NT2/D1 (cell line): ENCODE measurements around the gene DUSP14.
"Not testable (repeated sequence)": the region's sequence is repeated elsewhere in the genome, so short reads cannot be mapped to it uniquely, and the experiment has no call there.

Experiments
- DNase-seq: peaks from one replicate; pipeline ENCODE4 v3.0.0-alpha.2; 2011; ENCODE audit warnings: low read depth, low spot score
- H3K27me3 ChIP-seq: 2 replicates; pipeline ENCODE4 v1.6.0; 2011; ENCODE audit warnings: mild to moderate bottlenecking; ENCODE audit not compliant: insufficient read length, insufficient read depth
- H3K36me3 ChIP-seq: 2 replicates; pipeline ENCODE4 v1.6.1; 2011; ENCODE audit warnings: mild to moderate bottlenecking, low read length, mixed read lengths; ENCODE audit not compliant: insufficient read depth, insufficient read length
- H3K4me1 ChIP-seq: 2 replicates; pipeline ENCODE4 v1.5.1; 2011; ENCODE audit not compliant: insufficient read depth, insufficient read length
- H3K4me3 ChIP-seq: 2 replicates; pipeline ENCODE4 v1.5.1; 2011; ENCODE audit warnings: low read depth; ENCODE audit not compliant: insufficient read length
- H3K9ac ChIP-seq: 2 replicates; pipeline ENCODE4 v1.6.0; 2011; ENCODE audit warnings: low read depth; ENCODE audit not compliant: insufficient read length
- H3K9me3 ChIP-seq: 2 replicates; pipeline ENCODE4 v1.5.1; 2011; ENCODE audit warnings: mild to moderate bottlenecking, low read length; ENCODE audit not compliant: insufficient read depth
- SUZ12 ChIP-seq: IDR thresholded peaks from 2 replicates; pipeline ENCODE4 v1.6.1; 2011; ENCODE audit not compliant: insufficient read length, insufficient read depth; ENCODE audit errors: extremely low read depth
- YY1 ChIP-seq: IDR thresholded peaks from 2 replicates; pipeline ENCODE4 v1.6.1; 2011; ENCODE audit not compliant: insufficient read length, insufficient read depth
- ZNF274 ChIP-seq: IDR thresholded peaks from 2 replicates; pipeline ENCODE4 v1.6.1; 2011; ENCODE audit warnings: mild to moderate bottlenecking, low read depth, low read length

The DUSP14 gene

DNA sequence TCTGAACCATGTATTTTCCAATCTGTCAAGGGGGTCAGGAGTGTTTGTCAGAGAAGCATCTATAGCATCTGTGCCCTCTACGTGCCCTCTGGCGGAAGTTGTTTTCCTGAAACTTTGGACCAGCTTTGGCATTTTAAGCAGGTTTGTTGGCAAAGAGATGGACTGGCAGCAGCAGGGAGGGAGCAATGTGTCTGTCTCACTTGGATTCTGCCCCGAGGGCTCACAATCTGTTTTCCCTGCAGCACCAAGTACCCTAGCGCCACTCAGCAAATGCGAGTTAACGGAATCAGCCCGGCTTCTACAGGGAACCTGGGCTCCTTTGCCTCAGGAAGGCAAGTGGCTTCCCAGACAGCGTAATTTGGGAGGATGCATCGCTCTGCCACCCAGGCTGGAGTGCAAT is 17.4 kb downstream of the DUSP14 start:
- TF ChIP-seq ZNF274 (no peak), SUZ12 (no peak), YY1 (no peak)
- H3K4me3 ChIP-seq: no peak overlapping the region
- peaks cover 3% of the 10 kb centered on the region for H3K4me1 ChIP-seq
- H3K9ac ChIP-seq: no peak overlapping the region
- H3K27me3 ChIP-seq: no peaks in the 10 kb centered on the region
- no peaks in the 10 kb centered on the region for H3K9me3 ChIP-seq
- no peak for DNase-seq
- peaks cover 30% of the 10 kb centered on the region for H3K36me3 ChIP-seq

DNA sequence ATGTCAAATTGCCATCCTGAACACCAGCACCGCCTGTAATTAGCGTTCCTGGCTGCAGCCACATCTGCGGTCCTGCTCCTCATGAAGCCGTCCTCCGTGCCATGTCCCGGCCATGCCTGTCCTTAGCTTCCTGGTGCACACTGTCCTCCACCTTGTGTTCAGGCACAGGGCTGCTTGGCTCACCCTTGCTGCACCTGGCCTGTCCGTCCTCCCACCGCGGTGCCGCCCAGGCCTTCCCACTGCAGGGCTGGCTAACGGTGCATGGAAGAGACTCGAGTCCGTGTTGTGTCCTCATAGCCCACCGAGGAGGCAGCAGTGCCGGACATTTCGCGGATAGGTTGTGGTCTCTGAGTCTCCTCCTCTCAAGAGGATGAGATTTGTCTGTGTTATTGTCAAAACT is 20.4 kb downstream of the DUSP14 start:
- peaks cover 3% of the 10 kb centered on the region for H3K4me1 ChIP-seq
- H3K4me3 ChIP-seq: no peak overlapping the region
- no peak overlapping the region for H3K9ac ChIP-seq
- DNase-seq: no peak
- H3K36me3 ChIP-seq: peaks cover 45% of the 10 kb centered on the region
- H3K27me3 ChIP-seq: no peaks in the 10 kb centered on the region
- H3K9me3 ChIP-seq: no peaks in the 10 kb centered on the region
- TF ChIP-seq YY1 (no peak), SUZ12 (no peak), ZNF274 (no peak)

DNA sequence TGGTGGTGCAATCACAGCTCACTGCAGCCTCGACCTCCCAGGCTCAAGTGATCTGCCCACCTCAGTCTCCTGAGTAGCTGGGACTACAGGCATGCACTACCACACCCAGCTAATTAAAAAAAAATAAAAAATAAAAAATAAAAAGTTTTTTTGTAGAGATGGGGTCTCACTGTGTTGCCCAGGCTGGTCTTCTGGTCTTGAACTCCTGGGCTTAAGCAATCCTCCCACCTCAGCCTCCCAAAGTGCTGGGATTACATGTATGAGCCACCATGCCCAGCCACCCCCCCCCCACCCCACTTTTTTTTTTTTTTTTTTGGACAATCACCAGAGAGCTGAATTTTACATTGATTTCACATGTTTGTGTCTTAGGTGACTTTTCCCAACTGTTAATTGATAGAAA is 22.0 kb downstream of the DUSP14 start:
- H3K4me3 ChIP-seq, H3K27me3 ChIP-seq: not testable (repeated sequence)
- H3K36me3 ChIP-seq: peaks cover 45% of the 10 kb centered on the region

DNA sequence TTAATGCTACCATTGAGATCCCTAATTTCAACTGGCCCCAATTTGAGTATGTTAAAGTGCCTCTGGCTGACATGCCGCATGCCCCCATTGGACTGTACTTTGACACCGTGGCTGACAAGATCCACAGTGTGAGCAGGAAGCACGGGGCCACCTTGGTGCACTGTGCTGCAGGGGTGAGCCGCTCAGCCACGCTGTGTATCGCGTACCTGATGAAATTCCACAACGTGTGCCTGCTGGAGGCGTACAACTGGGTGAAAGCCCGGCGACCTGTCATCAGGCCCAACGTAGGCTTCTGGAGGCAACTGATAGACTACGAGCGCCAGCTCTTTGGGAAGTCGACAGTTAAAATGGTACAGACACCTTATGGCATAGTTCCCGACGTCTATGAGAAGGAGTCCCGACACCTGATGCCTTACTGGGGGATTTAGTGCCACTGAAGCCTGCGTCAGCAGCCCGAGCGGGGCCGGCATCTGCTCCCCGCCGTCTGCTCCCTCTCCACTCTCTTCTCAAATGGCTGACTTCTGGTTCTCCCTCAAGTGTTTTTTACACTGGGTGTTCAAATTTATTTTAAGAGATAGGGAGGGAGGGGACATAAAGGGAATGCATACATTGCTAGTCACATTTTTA is 22.9 kb downstream of the DUSP14 start:
- no peaks in the 10 kb centered on the region for H3K9me3 ChIP-seq
- TF ChIP-seq YY1 (no peak), SUZ12 (no peak), ZNF274 (no peak)
- peaks cover 45% of the 10 kb centered on the region for H3K36me3 ChIP-seq
- no peak overlapping the region for H3K9ac ChIP-seq
- no peak overlapping the region for H3K4me3 ChIP-seq
- no peaks in the 10 kb centered on the region for H3K27me3 ChIP-seq
- no peaks in the 10 kb centered on the region for H3K4me1 ChIP-seq
- no peak for DNase-seq

More for the DNA sequence above, 22.0 kb downstream of the DUSP14 start:
- not testable (repeated sequence) for H3K4me1 ChIP-seq, H3K9me3 ChIP-seq, DNase-seq, H3K9ac ChIP-seq

DNA sequence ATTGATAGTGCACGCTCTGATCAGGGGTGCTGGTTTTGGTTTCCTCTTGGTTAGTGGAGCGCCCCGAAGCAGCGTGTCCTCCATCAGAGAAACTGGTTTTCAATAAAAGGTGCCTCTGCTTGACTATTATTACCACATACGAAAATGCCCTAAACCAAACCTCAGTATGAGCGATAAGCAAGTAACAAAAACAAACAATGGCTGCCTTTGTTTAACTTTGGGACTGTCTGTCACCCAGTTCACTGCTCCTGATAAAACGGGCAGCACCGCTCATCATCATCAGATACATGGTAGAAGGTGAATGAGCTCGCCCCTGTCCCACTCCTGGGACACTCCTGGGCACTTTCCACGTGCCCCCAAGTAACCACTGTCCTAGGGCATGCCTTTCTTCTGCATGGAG is 24.0 kb downstream of the DUSP14 start:
- H3K4me1 ChIP-seq: no peaks in the 10 kb centered on the region
- no peaks in the 10 kb centered on the region for H3K27me3 ChIP-seq
- TF ChIP-seq ZNF274 (no peak), SUZ12 (no peak), YY1 (no peak)
- no peak overlapping the region for H3K9ac ChIP-seq
- H3K36me3 ChIP-seq: peaks cover 51% of the 10 kb centered on the region
- H3K4me3 ChIP-seq: no peak overlapping the region
- no peaks in the 10 kb centered on the region for H3K9me3 ChIP-seq
- DNase-seq: no peak

DNA sequence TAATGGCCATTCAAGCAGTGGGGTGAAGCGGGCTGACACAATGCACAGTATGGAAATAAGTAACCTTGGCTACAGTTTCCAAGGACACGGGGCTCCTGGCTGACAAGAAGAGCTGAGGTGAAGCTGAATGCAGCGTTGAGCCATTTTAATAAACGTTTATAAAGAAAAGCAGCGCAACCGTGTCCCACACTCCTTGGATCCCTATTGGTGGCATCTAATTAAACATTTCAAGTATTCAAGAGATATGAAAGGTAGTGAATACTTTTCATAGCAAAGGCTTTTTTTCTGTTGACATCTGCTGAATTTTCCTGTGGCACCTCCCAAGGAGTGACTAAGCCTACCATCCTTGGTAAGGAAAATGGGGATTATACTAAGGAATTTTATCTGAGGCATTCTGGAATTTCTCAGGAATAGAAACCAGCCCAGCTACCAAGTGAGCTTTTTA is 26.5 kb downstream of the DUSP14 start:
- Histone ChIP-seq H3K4me3 (no peak overlapping the region), H3K4me1 (no peaks in the 10 kb centered on the region), H3K27me3 (no peaks in the 10 kb centered on the region), H3K36me3 (peaks cover 56% of the 10 kb centered on the region), H3K9me3 (no peaks in the 10 kb centered on the region), H3K9ac (no peak overlapping the region)
- TF ChIP-seq YY1: no peak
- no peak for TF ChIP-seq SUZ12
- TF ChIP-seq ZNF274: no peak
- no peak for DNase-seq

DNA sequence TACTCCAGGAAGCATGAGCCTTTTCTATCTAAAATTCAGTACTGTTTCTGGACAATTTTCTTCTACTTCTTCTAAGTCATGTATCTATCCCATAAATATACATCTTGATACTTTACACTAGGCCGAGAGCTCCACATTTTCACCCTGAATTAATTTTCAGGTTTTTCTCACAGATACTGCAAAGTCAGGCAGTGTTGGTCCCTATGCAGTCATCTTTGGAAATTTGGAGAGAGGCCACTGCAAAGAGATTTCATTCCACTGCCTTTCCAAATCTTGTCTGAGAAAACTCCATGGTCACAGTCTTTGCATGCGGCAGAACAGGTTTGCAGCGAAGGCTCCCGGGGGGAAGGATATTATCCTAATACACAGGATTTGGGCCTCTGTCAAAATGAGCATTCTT is 28.2 kb downstream of the DUSP14 start:
- H3K4me3 ChIP-seq: no peak overlapping the region
- no peak for DNase-seq
- no peak overlapping the region for H3K9ac ChIP-seq
- no peak for TF ChIP-seq SUZ12
- no peak for TF ChIP-seq ZNF274
- no peak for TF ChIP-seq YY1
- no peaks in the 10 kb centered on the region for H3K9me3 ChIP-seq
- H3K36me3 ChIP-seq: peaks cover 47% of the 10 kb centered on the region
- no peaks in the 10 kb centered on the region for H3K4me1 ChIP-seq
- H3K27me3 ChIP-seq: no peaks in the 10 kb centered on the region
